Lower leg skin (tissue), 4 donors: ENCODE results near the gene RNF157. TPM values are rescaled to one million over a fixed set of nuclear protein-coding genes. Genes with fewer than 3 reads are reported as not detected.

ENCODE experiments used
- DNase-seq, 2 donors: peaks; one replicate each; pipeline ENCODE4 v3.0.0-alpha.2; 2019; ENCODE audit warnings: low spot score in 2 of 2
- H3K4me3 ChIP-seq: fragments of 200-600 bp; sonication (generic); 2 replicates; pipeline ENCODE4 v1.5.1; 2017; ENCODE audit warnings: mild to moderate bottlenecking, low read depth; ENCODE audit not compliant: poor library complexity, severe bottlenecking
- POLR2A ChIP-seq, 2 donors: fragments of 450-650 bp; IDR thresholded peaks; one replicate each; pipeline ENCODE4 v1.6.1; 2016 to 2017; ENCODE audit warnings: antibody characterized with exemption in 2 of 2, mild to moderate bottlenecking in 1 of 2, moderate library complexity in 1 of 2
- WGBS, 2 donors: methylation state at CpG; one replicate each; pipeline ENCODE4 v1.1.5; 2018; 5-methylcytosine and 5-hydroxymethylcytosine counted together
- intact Hi-C: fragments of 100-400 bp; cut with DNase I; formaldehyde crosslinking; loops from one replicate; pipeline ENCODE4 v1.15.0; 2023; ENCODE audit warnings: low total_unique reads
- total RNA-seq, 4 donors: library from RNA; depleted of rRNA; stranded (reverse); fragments of >200 nt; gene quantifications; one replicate each; pipeline ENCODE4 v1.1.0, GENCODE V29; 2016
- TF ChIP-seq, protein P1 (sequence below), 3 donors: fragments of 450-650 bp; IDR thresholded peaks; one replicate each; pipeline ENCODE4 v1.5.1; 2016; ENCODE audit warnings: antibody characterized with exemption in 3 of 3, mild to moderate bottlenecking in 3 of 3, moderate library complexity in 2 of 3

RNF157 gene
- total RNA-seq, 4 donors from 2014 or later, result 0.83 to 2.4 (median 1.4) TPM

DNA sequence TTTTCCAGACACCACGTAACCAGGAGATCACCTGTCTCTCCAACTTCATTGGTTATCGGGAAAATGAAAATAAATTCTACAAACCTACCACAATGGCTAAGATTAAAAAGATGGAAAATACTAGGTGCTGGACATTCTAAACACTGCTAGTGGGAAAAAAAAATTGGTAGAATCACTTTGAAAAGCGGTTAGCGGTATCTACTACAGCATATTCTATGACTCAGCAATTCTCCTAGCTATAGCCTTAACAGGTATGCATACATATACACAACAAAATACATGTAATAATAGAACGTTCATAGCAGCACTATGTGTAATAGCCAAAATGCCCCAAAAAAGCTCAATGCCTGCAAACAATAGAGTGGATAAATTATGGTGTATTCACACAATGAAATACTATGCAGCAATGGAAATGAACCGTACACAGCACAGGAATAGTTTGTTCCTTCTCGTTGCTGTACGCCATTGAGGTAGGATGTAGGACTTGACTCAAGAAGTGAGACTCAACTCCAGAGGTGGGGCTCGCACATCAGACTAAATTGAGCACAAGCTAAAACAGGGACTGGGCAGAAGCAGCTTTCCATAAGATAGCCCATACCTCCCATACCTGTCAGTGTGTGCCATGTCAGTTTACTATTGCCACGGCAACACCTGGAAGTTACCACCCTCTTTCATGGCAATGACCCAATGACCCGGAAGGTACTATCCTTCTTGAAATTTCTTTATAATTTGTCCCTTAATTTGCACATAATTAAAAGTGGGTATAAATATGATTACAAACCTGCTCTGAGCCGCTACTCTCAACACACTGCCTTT is 44.8 kb downstream of the RNF157 start:
- intact Hi-C loops, result no loop called here
- 93 to 96% methylated on average over 12 of the region's 12 CpGs for WGBS, 2 donors
- H3K4me3 ChIP-seq, result no peak overlapping the region
- TF ChIP-seq, protein P1, sequence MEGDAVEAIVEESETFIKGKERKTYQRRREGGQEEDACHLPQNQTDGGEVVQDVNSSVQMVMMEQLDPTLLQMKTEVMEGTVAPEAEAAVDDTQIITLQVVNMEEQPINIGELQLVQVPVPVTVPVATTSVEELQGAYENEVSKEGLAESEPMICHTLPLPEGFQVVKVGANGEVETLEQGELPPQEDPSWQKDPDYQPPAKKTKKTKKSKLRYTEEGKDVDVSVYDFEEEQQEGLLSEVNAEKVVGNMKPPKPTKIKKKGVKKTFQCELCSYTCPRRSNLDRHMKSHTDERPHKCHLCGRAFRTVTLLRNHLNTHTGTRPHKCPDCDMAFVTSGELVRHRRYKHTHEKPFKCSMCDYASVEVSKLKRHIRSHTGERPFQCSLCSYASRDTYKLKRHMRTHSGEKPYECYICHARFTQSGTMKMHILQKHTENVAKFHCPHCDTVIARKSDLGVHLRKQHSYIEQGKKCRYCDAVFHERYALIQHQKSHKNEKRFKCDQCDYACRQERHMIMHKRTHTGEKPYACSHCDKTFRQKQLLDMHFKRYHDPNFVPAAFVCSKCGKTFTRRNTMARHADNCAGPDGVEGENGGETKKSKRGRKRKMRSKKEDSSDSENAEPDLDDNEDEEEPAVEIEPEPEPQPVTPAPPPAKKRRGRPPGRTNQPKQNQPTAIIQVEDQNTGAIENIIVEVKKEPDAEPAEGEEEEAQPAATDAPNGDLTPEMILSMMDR (IDR thresholded peaks at IDR 0.05), result no peak
- TF ChIP-seq POLR2A (IDR thresholded peaks at IDR 0.05), result no peak
- DNase-seq, result no peak

DNA sequence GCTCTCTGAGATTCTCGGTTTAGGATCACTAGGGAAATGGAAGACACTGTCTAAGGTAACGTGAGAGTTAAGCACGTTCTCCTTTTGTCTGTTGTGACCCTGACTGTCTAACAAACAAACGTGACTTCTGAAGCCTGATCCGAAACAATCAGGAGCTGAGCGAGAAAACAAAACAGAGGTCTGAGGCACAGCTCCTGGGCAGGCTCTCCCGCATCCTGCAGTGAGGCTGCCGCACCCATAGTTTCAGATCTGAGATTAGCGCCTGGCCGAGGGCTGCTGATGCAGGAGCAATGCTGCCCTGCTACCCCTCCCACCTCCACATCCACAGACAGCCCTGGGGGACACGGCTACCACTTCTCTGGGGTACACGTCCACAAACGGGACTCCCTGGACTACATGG is 46.7 kb downstream of the RNF157 start:
- H3K4me3 ChIP-seq, result no peak overlapping the region
- WGBS, 2 donors, result 79 to 80% methylated on average over 13 of the region's 13 CpGs
- intact Hi-C loops, result no loop called here
- DNase-seq, result no peak
- no peak for TF ChIP-seq POLR2A (IDR thresholded peaks at IDR 0.05)
- TF ChIP-seq, protein P1 (IDR thresholded peaks at IDR 0.05), result no peak

DNA sequence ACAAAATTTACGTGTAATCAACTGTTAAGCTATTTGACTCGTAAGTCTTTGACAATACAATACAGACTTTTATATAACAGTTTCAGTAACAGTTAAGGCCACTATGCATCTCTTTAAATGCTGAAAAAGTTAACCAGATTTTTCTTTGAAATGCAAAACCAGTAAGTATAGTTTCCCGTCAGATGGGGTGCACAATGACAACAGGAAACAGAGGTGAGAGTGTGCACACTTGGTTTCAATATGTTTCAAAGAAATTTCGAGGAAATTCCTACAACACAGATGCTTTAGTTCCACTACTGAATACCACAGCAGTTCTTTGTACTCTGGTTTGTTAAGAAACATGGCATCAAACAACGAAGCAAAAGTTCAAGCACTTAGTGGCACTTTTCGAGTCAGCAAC is 48.4 kb downstream of the RNF157 start:
- TF ChIP-seq, protein P1 (IDR thresholded peaks at IDR 0.05), result no peak
- no peak for TF ChIP-seq POLR2A (IDR thresholded peaks at IDR 0.05)
- intact Hi-C loops, result no loop called here
- H3K4me3 ChIP-seq, result no peak overlapping the region
- WGBS, 2 donors, result 51 to 53% methylated on average over 6 of the region's 6 CpGs
- DNase-seq, result no peak

DNA sequence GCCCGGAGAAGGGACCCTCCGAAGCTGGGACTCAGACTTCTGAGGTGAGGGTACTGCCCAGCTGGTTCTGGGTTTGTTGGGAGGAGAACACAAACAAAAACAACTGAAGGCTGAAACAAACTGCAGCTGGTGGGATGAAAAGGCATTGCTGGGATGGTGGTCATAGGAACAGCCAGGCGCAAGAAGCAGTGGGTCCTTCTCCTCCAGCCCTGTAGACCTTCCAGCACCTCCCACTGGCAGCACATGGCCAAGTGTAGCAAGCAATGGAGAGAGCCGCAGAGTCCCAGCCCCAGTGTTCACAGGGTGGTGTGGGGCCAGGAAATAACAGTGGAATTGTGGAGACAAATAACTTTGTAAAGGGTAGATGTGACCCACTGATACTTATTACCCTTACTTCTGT is 50.6 kb downstream of the RNF157 start:
- TF ChIP-seq, protein P1 (IDR thresholded peaks at IDR 0.05), result no peak
- TF ChIP-seq POLR2A (IDR thresholded peaks at IDR 0.05), result no peak
- H3K4me3 ChIP-seq, result no peak overlapping the region
- DNase-seq, result no peak
- intact Hi-C loops, result no loop called here
- 81 to 85% methylated on average over 4 of the region's 4 CpGs for WGBS, 2 donors

DNA sequence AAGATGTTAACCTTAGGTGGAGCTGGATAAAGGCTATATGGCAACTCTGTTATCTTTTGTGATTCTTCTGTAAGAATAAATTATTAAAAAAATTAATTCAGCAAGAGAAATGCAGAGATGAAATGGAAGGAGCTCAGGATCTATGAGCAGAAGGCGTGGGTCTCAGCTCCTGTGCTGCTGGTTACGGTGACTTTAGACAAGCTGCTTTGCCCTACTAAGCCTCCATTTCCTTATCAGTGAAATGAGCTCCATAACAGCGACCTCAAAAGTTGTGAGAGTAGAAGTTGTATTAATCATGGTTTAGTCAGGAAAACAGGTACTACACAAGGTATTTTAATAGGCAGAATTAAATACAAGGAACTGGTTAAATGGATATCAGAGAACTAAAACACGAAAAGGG is 51.0 kb downstream of the RNF157 start:
- 82 to 88% methylated on average over 4 of the region's 4 CpGs for WGBS, 2 donors
- no peak overlapping the region for H3K4me3 ChIP-seq
- intact Hi-C loops, result no loop called here
- no peak for DNase-seq
- TF ChIP-seq POLR2A (IDR thresholded peaks at IDR 0.05), result no peak
- TF ChIP-seq, protein P1 (IDR thresholded peaks at IDR 0.05), result no peak
